GM21576 (cell line): Measurements from ENCODE around the gene SLC38A2.

Experiments
- ATAC-seq: cut with Tn5 transposase; IDR thresholded peaks from one replicate; pipeline ENCODE4 v1.9.1; 2021; ENCODE audit warnings: mild to moderate bottlenecking, moderate library complexity; ENCODE audit not compliant: unreplicated experiment

SLC38A2 gene

GRCh38 chr12:46396826-46397225 lies 24.3 kb upstream of the SLC38A2 start:
- ATAC-seq: no peak

GRCh38 chr12:46395388-46395787 lies 22.8 kb upstream of the SLC38A2 start:
- no peak for ATAC-seq

GRCh38 chr12:46391630-46392029 lies 19.1 kb upstream of the SLC38A2 start:
- no peak for ATAC-seq

- no peak for ATAC-seq
Measured at GRCh38 chr12:46390881-46391280, 18.3 kb upstream of the SLC38A2 start.

- no peak for ATAC-seq
Measured at GRCh38 chr12:46390304-46390703, 17.7 kb upstream of the SLC38A2 start.

- no peak for ATAC-seq
Measured at GRCh38 chr12:46389031-46389616, 16.6 kb upstream of the SLC38A2 start.

GRCh38 chr12:46388427-46389021 lies 16.0 kb upstream of the SLC38A2 start:
- ATAC-seq: peak; percentile 57

GRCh38 chr12:46387670-46388069 lies 15.1 kb upstream of the SLC38A2 start:
- ATAC-seq: no peak

GRCh38 chr12:46386877-46387629 lies 14.5 kb upstream of the SLC38A2 start:
- ATAC-seq: peak; percentile 23

GRCh38 chr12:46386360-46386867 lies 13.8 kb upstream of the SLC38A2 start:
- ATAC-seq: no peak

GRCh38 chr12:46385438-46385837 lies 12.9 kb upstream of the SLC38A2 start:
- ATAC-seq: no peak

GRCh38 chr12:46384451-46385309 lies 12.1 kb upstream of the SLC38A2 start:
- ATAC-seq: no peak

- ATAC-seq: peak; percentile 28
Measured at GRCh38 chr12:46383654-46384450, 11.3 kb upstream of the SLC38A2 start.

- ATAC-seq: peak; percentile 62
Measured at GRCh38 chr12:46382964-46383653, 10.5 kb upstream of the SLC38A2 start.

GRCh38 chr12:46382408-46382963 lies 9.9 kb upstream of the SLC38A2 start:
- ATAC-seq: no peak

GRCh38 chr12:46380881-46381280 lies 8.3 kb upstream of the SLC38A2 start:
- no peak for ATAC-seq

GRCh38 chr12:46380022-46380796 lies 7.6 kb upstream of the SLC38A2 start:
- ATAC-seq: no peak

GRCh38 chr12:46379352-46379751 lies 6.8 kb upstream of the SLC38A2 start:
- ATAC-seq: no peak

- no peak for ATAC-seq
Measured at GRCh38 chr12:46378530-46378929, 6.0 kb upstream of the SLC38A2 start.
